ENCODE data around the gene LRCH1. TPM values are rescaled to one million over a fixed set of nuclear protein-coding genes. Genes with fewer than 3 reads are reported as not detected.

Gene LRCH1
- polyA plus RNA-seq, 1 of the 3 experiments (the other 2 are of a cell fraction): 5.5 TPM

GRCh38 chr13:46596466-46596865 lies 43.5 kb downstream of the LRCH1 start:
- Histone ChIP-seq H3K4me1 (ENCODE audit: control insufficient read depth in 1 of 2, insufficient read depth in 2 of 2, low read depth in 1 of 2, low read length in 1 of 2) (peaks cover 19 to 26% of the 10 kb centered on the region in 2 experiments; a peak in 3 of 4 replicates), H3K4me2 (no peak overlapping the region), H2AFZ (ENCODE audit: low read depth) (no peak overlapping the region), H3K79me2 (ENCODE audit: insufficient read depth) (peaks cover 93% of the 10 kb centered on the region; the same call in 1 of the 2 replicates), H3K27ac (ENCODE audit: low read depth in 2 of 2, low read length in 1 of 2) (peak overlapping the region in 1 of 2 experiments; percentile 65; a peak in 1 of 4 replicates), H3K27me3 (ENCODE audit: insufficient read depth) (no peaks in the 10 kb centered on the region), H4K20me1 (ENCODE audit: insufficient read depth) (peaks cover 43% of the 10 kb centered on the region), H3K9ac (no peak overlapping the region), H3K9me3 (no peaks in the 10 kb centered on the region), H3K36me3 (replicated peaks in 1 of 2; ENCODE audit: control insufficient read depth in 1 of 2, insufficient read depth in 2 of 2, low read length in 1 of 2) (no peaks in the 10 kb centered on the region), H3K4me3 (ENCODE audit: low read depth in 2 of 2, low read length in 1 of 2) (no peak overlapping the region), H3K9me2 (no peaks in the 10 kb centered on the region), H3F3A (replicated peaks; ENCODE audit: insufficient read depth) (peaks cover 6% of the 10 kb centered on the region)
- CTCF ChIA-PET: interaction anchor here (1.3 to 1.7 kb wide), 3 partner anchors 12 to 45 kb away, joined by 3 to 5 read pairs (median 5); no protein-coding TSS in a partner anchor
- DNase-seq: no peak
- POLR2A ChIA-PET: no interaction called here
- TF ChIP-seq MAX (IDR thresholded peaks at IDR 0.05; ENCODE audit: low read depth) (no peak), IRF3 (IDR thresholded peaks at IDR 0.05; ENCODE audit: low read depth, low read length) (no peak), USF2 (IDR thresholded peaks at IDR 0.05; ENCODE audit: borderline replicate concordance, low read depth, low read length) (no peak), REST (IDR thresholded peaks at IDR 0.05; ENCODE audit: low read depth, low read length) (no peak), GATA2 (CRISPR knock-in tag; IDR thresholded peaks at IDR 0.05) (no peak), GABPA (IDR thresholded peaks at IDR 0.05; ENCODE audit: low read depth) (no peak), TEAD4 (IDR thresholded peaks at IDR 0.05; ENCODE audit: borderline replicate concordance, insufficient read depth) (no peak), CTCF (IDR thresholded peaks at IDR 0.05) (no peak), FOSL2 (IDR thresholded peaks at IDR 0.05; ENCODE audit: borderline replicate concordance, low read depth) (no peak), USF1 (IDR thresholded peaks at IDR 0.05; ENCODE audit: borderline replicate concordance, low read depth) (no peak), RXRA (IDR thresholded peaks at IDR 0.05; ENCODE audit: borderline replicate concordance, low read depth) (no peak), MXI1 (IDR thresholded peaks at IDR 0.05; ENCODE audit: low read depth, low read length) (no peak), PBX3 (IDR thresholded peaks at IDR 0.05) (no peak), JUND (IDR thresholded peaks at IDR 0.05) (no peak), ELF1 (IDR thresholded peaks at IDR 0.05) (no peak), POLR2AphosphoS5 (IDR thresholded peaks at IDR 0.05; ENCODE audit: low read depth, low read length) (no peak), TCF12 (IDR thresholded peaks at IDR 0.05) (no peak), RAD21 (IDR thresholded peaks at IDR 0.05; ENCODE audit: low read length) (no peak)
- WGBS (ENCODE audit: low lambda C conversion rate): 93% methylated on average over 6 of the region's 6 CpGs

Measured in SK-N-SH (cell line).